ENCODE data around the gene ELFN1.

Gene ELFN1

DNA sequence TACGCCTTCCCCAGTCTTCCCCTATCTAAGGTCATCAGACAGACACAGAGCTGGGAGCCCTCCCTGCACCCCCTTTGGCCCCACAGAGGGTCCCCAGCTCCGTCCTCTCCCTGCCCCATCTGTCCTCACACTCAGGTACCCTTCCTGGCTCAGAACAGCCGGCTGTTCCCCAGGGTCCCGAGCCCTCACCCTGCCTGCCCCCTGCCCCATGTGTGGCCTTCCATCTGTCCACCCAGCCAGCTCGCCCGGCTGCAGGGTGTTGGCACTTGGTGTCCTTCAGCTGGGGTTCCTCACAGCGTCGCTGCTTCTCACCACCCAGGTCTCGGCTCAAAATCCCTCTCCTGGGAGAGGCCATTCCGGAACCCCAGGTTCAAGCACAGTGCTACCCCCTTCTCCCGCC, 28.9 kb upstream of the ELFN1 start:
- TF ChIP-seq CTCF (IDR thresholded peaks at IDR 0.05; ENCODE audit: insufficient read depth, low read length, missing control alignments) = no peak
- ChIA-PET POLR2A (no interaction called here), CTCF (no interaction called here)
- no peak overlapping the region for H3K4me3 ChIP-seq (ENCODE audit: low read depth, low read length)
- no peak for DNase-seq (ENCODE audit: low read depth, low spot score)

- TF ChIP-seq CTCF (IDR thresholded peaks at IDR 0.05; ENCODE audit: insufficient read depth, low read length, missing control alignments) = no peak
These were observed 28.3 kb upstream of the ELFN1 start for GRCh38 chr7:1641661-1642260.

GRCh38 chr7:1642291-1642731, 27.8 kb upstream of the ELFN1 start:
- H3K4me3 ChIP-seq (ENCODE audit: low read depth, low read length) = no peak overlapping the region
- no peak for TF ChIP-seq CTCF (IDR thresholded peaks at IDR 0.05; ENCODE audit: insufficient read depth, low read length, missing control alignments)
- no peak for DNase-seq (ENCODE audit: low read depth, low spot score)
- POLR2A ChIA-PET = interaction anchor here (0.7 kb wide), 1 partner anchor 26 kb away, joined by 3 read pairs; no protein-coding TSS in a partner anchor
- CTCF ChIA-PET = no interaction called here

More at GRCh38 chr7:1641661-1642260, 28.3 kb upstream of the ELFN1 start:
- no peak for DNase-seq (ENCODE audit: low read depth, low spot score)
- ChIA-PET CTCF (no interaction called here), POLR2A (no interaction called here)
- no peak overlapping the region for H3K4me3 ChIP-seq (ENCODE audit: low read depth, low read length)

DNA sequence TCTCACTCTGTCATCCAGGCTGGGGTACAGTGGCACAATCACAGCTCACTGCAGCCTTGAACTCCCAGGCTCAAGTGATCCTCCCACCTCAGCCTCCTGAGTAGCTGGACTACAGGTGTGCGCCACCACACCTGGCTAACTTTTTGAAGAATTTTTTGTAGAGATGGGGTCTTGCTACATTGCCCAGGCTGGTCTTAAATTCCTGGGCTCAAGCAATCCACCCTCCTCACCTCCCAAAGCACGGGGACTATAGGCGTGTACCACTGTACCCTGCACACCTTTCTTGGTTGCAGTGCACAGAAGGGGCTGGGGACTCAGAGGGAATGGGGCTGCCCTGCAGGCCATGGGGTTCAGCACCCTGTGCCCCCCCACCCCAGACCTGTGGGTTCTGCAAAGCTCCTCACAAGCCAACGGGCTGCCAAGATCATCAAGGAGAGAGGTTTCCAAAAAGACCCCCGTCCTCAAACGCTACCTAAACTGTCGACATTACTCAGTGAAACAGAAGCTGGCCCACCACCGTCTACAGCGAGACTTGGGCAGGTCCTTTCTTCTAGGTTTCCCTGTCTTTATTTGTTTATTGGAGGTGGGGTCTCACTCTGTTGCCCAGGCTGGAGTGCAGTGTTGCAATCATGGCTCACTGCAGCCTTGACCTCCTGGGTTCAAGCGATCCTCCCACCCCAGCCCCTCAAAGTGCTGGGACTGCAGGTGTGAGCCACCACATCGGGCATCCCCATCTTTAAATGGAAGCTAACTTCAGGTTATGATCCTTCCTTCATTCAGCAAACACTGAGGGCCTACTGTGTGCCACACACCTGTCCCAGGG, 26.6 kb upstream of the ELFN1 start:
- CTCF ChIA-PET = no interaction called here
- no peak for TF ChIP-seq CTCF (IDR thresholded peaks at IDR 0.05; ENCODE audit: insufficient read depth, low read length, missing control alignments)
- POLR2A ChIA-PET = no interaction called here
- no peak overlapping the region for H3K4me3 ChIP-seq (ENCODE audit: low read depth, low read length)
- DNase-seq (ENCODE audit: low read depth, low spot score) = no peak

- TF ChIP-seq CTCF (IDR thresholded peaks at IDR 0.05; ENCODE audit: insufficient read depth, low read length, missing control alignments) = no peak
- POLR2A ChIA-PET = no interaction called here
- CTCF ChIA-PET = no interaction called here
- H3K4me3 ChIP-seq (ENCODE audit: low read depth, low read length) = no peak overlapping the region
- no peak for DNase-seq (ENCODE audit: low read depth, low spot score)
These were observed 25.6 kb upstream of the ELFN1 start for GRCh38 chr7:1644341-1645070.

- ChIA-PET POLR2A (no interaction called here), CTCF (no interaction called here)
- DNase-seq (ENCODE audit: low read depth, low spot score) = no peak
- no peak for TF ChIP-seq CTCF (IDR thresholded peaks at IDR 0.05; ENCODE audit: insufficient read depth, low read length, missing control alignments)
- no peak overlapping the region for H3K4me3 ChIP-seq (ENCODE audit: low read depth, low read length)
These were observed 25.0 kb upstream of the ELFN1 start for GRCh38 chr7:1645071-1645409.
